Neutrophil (primary cell): ENCODE data around the gene STX1A.

Experiments used
- H3K27ac ChIP-seq: fragments of 200-600 bp; sonication (generic); 2 replicates; pipeline ENCODE4 v1.5.1; 2016; ENCODE audit warnings: mild to moderate bottlenecking, moderate library complexity
- H3K27me3 ChIP-seq: fragments of 200-600 bp; sonication (generic); 2 replicates; pipeline ENCODE4 v1.6.0; 2016; ENCODE audit warnings: mild to moderate bottlenecking
- H3K36me3 ChIP-seq: fragments of 200-600 bp; sonication (generic); 2 replicates; pipeline ENCODE4 v1.5.1; 2017
- H3K4me1 ChIP-seq, 2 experiments: fragments of 200-600 bp in 1 of 2; sonication (generic) in 1 of 2; 1 replicate in 1 of 2; 2 replicates in 1 of 2; pipeline versions ENCODE4 v1.5.1 to v1.6.1; 2013 to 2016; ENCODE audit warnings: low read depth in 1 of 2, low read length in 1 of 2, mild to moderate bottlenecking in 1 of 2, moderate library complexity in 1 of 2; ENCODE audit not compliant: control insufficient read depth in 1 of 2, insufficient read depth in 1 of 2
- H3K4me3 ChIP-seq, 2 experiments: fragments of 200-600 bp in 1 of 2; sonication (generic) in 1 of 2; 1 replicate in 1 of 2; 2 replicates in 1 of 2; pipeline ENCODE4 v1.5.1; 2013 to 2016; ENCODE audit warnings: low read depth in 1 of 2, low read length in 1 of 2, mild to moderate bottlenecking in 1 of 2, moderate library complexity in 1 of 2
- H3K9me3 ChIP-seq: fragments of 200-600 bp; sonication (generic); 2 replicates; pipeline ENCODE4 v1.5.1; 2016
- TF ChIP-seq, protein P1 (sequence below): fragments of 200-600 bp; sonication (generic); IDR thresholded peaks from 2 replicates; pipeline ENCODE4 v1.5.1; 2016; ENCODE audit warnings: antibody characterized with exemption

STX1A gene

DNA sequence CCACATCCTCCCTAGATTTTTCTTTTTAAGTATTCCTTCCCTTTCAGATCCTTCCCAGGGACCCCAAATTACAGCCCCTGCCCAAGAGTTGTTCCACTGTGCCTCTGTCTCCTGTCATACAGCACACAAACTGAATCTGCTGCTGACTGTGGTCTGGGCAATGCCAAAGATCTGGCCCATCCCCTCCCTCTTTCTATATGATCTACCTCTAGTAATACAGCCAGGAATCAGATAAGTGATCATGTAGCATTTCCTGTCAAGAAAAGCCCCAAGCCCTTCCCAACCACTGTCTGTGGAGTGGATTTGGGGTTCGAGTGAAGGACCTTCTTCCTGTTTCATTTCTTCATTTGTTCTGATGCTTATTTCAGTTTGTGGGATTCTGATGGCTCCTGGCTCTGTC, 6.7 kb downstream of the STX1A start:
- Histone ChIP-seq H3K4me3 (no peak overlapping the region), H3K9me3 (no peaks in the 10 kb centered on the region), H3K36me3 (no peaks in the 10 kb centered on the region), H3K27ac (no peak overlapping the region), H3K4me1 (peaks cover 6 to 10% of the 10 kb centered on the region in 2 experiments), H3K27me3 (peaks cover 96% of the 10 kb centered on the region)
- TF ChIP-seq, protein P1, sequence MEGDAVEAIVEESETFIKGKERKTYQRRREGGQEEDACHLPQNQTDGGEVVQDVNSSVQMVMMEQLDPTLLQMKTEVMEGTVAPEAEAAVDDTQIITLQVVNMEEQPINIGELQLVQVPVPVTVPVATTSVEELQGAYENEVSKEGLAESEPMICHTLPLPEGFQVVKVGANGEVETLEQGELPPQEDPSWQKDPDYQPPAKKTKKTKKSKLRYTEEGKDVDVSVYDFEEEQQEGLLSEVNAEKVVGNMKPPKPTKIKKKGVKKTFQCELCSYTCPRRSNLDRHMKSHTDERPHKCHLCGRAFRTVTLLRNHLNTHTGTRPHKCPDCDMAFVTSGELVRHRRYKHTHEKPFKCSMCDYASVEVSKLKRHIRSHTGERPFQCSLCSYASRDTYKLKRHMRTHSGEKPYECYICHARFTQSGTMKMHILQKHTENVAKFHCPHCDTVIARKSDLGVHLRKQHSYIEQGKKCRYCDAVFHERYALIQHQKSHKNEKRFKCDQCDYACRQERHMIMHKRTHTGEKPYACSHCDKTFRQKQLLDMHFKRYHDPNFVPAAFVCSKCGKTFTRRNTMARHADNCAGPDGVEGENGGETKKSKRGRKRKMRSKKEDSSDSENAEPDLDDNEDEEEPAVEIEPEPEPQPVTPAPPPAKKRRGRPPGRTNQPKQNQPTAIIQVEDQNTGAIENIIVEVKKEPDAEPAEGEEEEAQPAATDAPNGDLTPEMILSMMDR: no peak

DNA sequence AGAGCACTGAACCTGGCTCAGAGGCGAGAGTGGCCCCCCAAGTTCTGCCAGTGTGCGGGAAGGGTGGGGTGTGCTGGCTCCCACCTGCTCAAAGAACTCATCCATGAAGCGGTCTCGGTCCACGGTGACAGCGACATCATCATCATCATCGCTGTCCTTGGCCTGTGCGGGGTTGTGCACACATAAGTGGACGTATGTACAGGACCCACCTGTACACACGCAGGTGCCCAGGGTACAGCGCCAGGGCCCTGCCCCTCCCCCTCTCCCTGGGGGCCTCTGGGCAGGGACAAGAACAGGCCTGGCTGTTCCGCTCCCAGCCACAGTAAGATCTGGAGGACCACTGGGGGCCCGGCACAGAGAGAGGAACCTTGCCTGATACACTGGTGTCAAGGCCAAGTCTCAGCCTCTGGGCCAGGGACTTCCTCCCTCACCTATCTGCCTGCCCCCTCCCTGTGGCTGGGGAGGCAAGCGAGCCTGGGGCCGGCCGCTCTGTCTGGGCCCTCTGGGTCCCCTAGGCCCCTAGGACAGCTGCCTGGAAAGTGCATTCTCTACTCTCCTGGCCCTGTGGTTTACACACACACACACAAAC, 10.4 kb downstream of the STX1A start:
- TF ChIP-seq, protein P1: no peak
- no peaks in the 10 kb centered on the region for H3K36me3 ChIP-seq
- no peaks in the 10 kb centered on the region for H3K9me3 ChIP-seq
- peaks cover 96% of the 10 kb centered on the region for H3K27me3 ChIP-seq
- no peak overlapping the region for H3K4me3 ChIP-seq
- H3K4me1 ChIP-seq: peaks cover 0 to 2% of the 10 kb centered on the region in 2 experiments
- H3K27ac ChIP-seq: no peak overlapping the region

DNA sequence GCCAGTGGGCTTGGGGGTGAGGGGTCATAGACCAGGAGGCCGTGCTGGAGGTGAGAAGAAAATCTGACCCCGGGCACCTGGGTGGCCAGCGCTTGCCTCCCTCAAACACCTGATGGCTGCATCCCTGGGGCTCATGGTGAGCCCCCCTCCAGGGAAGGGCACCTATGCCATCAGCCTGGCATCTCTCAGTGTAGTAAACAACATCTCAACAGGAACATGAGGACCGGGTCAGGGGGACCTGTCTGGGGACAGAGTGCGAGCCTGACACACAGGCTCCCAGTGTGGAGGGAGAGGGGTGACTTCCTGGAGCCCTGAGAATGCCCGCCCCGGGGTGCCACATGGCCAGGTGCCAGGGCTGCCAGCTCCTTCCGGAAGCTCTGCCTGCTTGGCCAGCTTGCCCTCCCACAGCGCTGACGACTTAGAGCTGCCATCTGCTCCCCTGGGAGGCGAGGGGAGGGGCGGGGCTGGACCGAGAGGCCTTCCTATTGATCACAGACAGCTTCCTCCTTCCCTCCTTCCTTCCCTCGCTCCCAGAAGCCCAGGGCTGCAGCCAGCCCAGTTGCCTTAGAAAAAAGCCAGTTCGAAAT, 12.3 kb downstream of the STX1A start:
- TF ChIP-seq, protein P1: no peak
- no peaks in the 10 kb centered on the region for H3K9me3 ChIP-seq
- H3K36me3 ChIP-seq: no peaks in the 10 kb centered on the region
- H3K4me1 ChIP-seq: peaks cover 3 to 9% of the 10 kb centered on the region in 2 experiments
- H3K27ac ChIP-seq: no peak overlapping the region
- peaks cover 96% of the 10 kb centered on the region for H3K27me3 ChIP-seq
- no peak overlapping the region for H3K4me3 ChIP-seq

DNA sequence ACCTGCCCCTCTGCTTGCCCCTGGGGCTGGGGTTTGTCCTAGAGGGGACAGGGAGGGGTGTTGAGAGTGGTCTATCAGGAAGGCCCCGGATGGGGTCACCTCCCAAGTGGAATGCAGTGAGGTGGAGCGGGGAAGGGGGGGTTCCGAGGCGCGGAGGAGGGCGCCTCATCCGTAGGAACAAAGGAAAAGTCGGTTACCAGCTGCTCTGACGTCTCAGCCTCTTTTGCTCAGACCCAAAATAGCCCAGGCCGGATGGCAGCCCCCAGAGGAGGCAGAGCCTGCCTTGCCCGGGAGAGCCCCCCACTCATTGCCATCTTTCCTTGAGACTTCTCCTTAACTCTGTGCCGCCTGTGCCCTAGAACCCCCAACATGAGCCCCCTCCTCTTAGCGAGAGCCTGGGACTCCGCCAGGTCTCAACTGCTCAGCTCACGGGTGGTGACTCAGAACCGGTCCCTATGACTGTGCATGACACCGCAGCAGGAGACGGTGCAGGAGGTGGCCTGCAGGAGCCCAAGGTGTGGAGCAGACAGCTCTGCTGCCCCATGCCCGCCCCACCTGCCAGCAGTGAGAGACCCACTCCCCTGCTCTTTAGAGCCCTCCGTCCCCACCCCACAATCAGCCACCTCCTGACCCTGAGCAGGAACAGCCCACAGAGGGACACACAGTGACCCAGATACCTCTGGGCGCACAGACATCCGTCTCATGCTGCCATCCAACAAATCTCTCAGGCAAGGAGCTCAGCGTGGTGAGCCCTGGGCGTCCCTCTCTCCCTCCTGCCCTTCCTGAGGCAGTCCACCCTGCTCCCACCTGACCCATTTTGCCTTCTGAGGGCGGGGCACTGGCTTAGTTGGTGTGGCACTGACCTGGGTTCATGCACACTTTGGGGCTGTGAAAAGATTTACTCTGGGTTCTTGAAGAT, 13.1 kb downstream of the STX1A start:
- TF ChIP-seq, protein P1: no peak
- H3K9me3 ChIP-seq: no peaks in the 10 kb centered on the region
- no peak overlapping the region for H3K27ac ChIP-seq
- no peaks in the 10 kb centered on the region for H3K36me3 ChIP-seq
- no peak overlapping the region for H3K4me3 ChIP-seq
- peaks cover 3 to 9% of the 10 kb centered on the region in 2 experiments for H3K4me1 ChIP-seq
- H3K27me3 ChIP-seq: peaks cover 96% of the 10 kb centered on the region

DNA sequence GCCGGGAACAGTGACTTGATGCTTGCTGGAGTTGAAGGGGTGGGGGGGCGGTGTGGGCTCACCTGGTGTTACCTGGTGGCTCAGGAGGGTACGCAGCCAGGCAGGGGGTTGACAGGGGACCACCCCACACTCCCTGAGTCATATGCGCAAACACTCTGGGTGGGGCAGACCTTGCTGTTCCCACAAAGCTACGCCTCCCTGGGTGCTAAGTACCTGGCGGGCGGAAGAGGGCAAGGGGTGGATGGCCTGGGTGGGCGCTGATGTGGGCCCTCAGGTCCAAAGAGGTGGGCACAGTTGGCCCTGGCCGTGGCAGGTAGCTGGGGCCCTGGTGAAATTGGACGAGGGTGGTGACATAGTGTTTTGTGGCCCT, 13.9 kb downstream of the STX1A start:
- H3K27ac ChIP-seq: no peak overlapping the region
- no peaks in the 10 kb centered on the region for H3K9me3 ChIP-seq
- no peaks in the 10 kb centered on the region for H3K36me3 ChIP-seq
- TF ChIP-seq, protein P1: no peak
- peaks cover 3 to 9% of the 10 kb centered on the region in 2 experiments for H3K4me1 ChIP-seq
- H3K4me3 ChIP-seq: no peak overlapping the region
- peaks cover 87% of the 10 kb centered on the region for H3K27me3 ChIP-seq
